Fibroblast of lung (primary cell): Measurements from ENCODE around the gene ANXA6. TPM values are rescaled to one million over a fixed set of nuclear protein-coding genes. Genes with fewer than 3 reads are reported as not detected.

Source experiments
- DNase-seq, 2 donors: peaks; one replicate each; pipeline versions ENCODE4 v3.0.0 to v3.0.0-alpha.2; 2010; ENCODE audit warnings: low read depth in 2 of 2
- H2AFZ ChIP-seq: 2 replicates; pipeline ENCODE4 v1.5.1; 2012; ENCODE audit warnings: low read length, control low read depth, inconsistent platforms
- H3K27ac ChIP-seq: 2 replicates; pipeline ENCODE4 v1.5.1; 2011; ENCODE audit warnings: low read length, control low read depth; ENCODE audit not compliant: insufficient read depth
- H3K27me3 ChIP-seq: 2 replicates; pipeline ENCODE4 v1.5.1; 2011; ENCODE audit warnings: mild to moderate bottlenecking, low read length; ENCODE audit not compliant: control insufficient read depth, insufficient read depth
- H3K36me3 ChIP-seq: 2 replicates; pipeline ENCODE4 v1.5.1; 2011; ENCODE audit warnings: low read length; ENCODE audit not compliant: control insufficient read depth, insufficient read depth
- H3K4me1 ChIP-seq: 2 replicates; pipeline ENCODE4 v1.5.1; 2011; ENCODE audit warnings: low read length; ENCODE audit not compliant: control insufficient read depth, insufficient read depth; ENCODE audit errors: extremely low read depth
- H3K4me2 ChIP-seq: 2 replicates; pipeline ENCODE4 v1.5.1; 2011; ENCODE audit warnings: low read length, control low read depth; ENCODE audit not compliant: insufficient read depth; ENCODE audit errors: extremely low read depth
- H3K4me3 ChIP-seq, 4 experiments: fragments of 200-600 bp in 1 of 4; sonication (generic) in 1 of 4; replicated peaks in 1 of 4; 2 replicates each; pipeline ENCODE4 v1.5.1; 2011 to 2016; ENCODE audit warnings: low read length in 4 of 4, low read depth in 3 of 4, mild to moderate bottlenecking in 3 of 4, control low read depth in 2 of 4, inconsistent platforms in 1 of 4, mixed read lengths in 1 of 4; ENCODE audit not compliant: insufficient read depth in 1 of 4; ENCODE audit errors: control extremely low read depth in 1 of 4
- H3K79me2 ChIP-seq: 2 replicates; pipeline ENCODE4 v1.5.1; 2012; ENCODE audit warnings: mild to moderate bottlenecking, low read length, inconsistent platforms; ENCODE audit not compliant: control insufficient read depth, insufficient read depth
- H3K9ac ChIP-seq: 2 replicates; pipeline ENCODE4 v1.5.1; 2011; ENCODE audit warnings: mild to moderate bottlenecking, low read length, control low read depth; ENCODE audit not compliant: insufficient read depth
- H3K9me3 ChIP-seq: 2 replicates; pipeline ENCODE4 v1.5.1; 2012; ENCODE audit warnings: low read depth, low read length; ENCODE audit not compliant: control insufficient read depth, insufficient read depth
- H4K20me1 ChIP-seq: 2 replicates; pipeline ENCODE4 v1.5.1; 2011; ENCODE audit warnings: low read length; ENCODE audit not compliant: control insufficient read depth, insufficient read depth; ENCODE audit errors: extremely low read depth
- EZH2 ChIP-seq: IDR thresholded peaks from 2 replicates; pipeline ENCODE4 v1.5.1; 2012; ENCODE audit warnings: low read length, control low read depth, mild to moderate bottlenecking; ENCODE audit errors: missing control alignments
- polyA plus RNA-seq, 2 donors: library from polyadenylated mRNA; depleted of rRNA in 1 of 2; stranded (reverse) in 1 of 2; unstranded in 1 of 2; fragments of >200 nt; gene quantifications; 2 replicates each; pipeline ENCODE4 v1.2.1, GENCODE V29; 2011 to 2012; ENCODE audit warnings: missing spikeins in 1 of 2
- total RNA-seq: library from RNA; depleted of rRNA; stranded (reverse); fragments of >200 nt; gene quantifications from 2 replicates; pipeline ENCODE4 v1.2.1, GENCODE V29; 2014
- TF ChIP-seq, protein P1 (sequence below), 2 donors: IDR thresholded peaks in 1 of 2; conservative IDR thresholded peaks in 1 of 2; 1 replicate in 1 of 2; 2 replicates in 1 of 2; pipeline ENCODE4 v1.5.1; 2011 to 2012; ENCODE audit warnings: low read length in 2 of 2, control low read depth in 1 of 2, inconsistent platforms in 1 of 2, low read depth in 1 of 2, mild to moderate bottlenecking in 1 of 2

ANXA6 gene
- total and polyA plus RNA-seq, 2 donors (not counting 1 experiment from before 2014, with no cell fraction given), result 591 to 615 TPM

- no peak overlapping the region for H3K4me3 ChIP-seq
- no peaks in the 10 kb centered on the region for H3K79me2 ChIP-seq
- no peak for TF ChIP-seq EZH2
- TF ChIP-seq, protein P1, sequence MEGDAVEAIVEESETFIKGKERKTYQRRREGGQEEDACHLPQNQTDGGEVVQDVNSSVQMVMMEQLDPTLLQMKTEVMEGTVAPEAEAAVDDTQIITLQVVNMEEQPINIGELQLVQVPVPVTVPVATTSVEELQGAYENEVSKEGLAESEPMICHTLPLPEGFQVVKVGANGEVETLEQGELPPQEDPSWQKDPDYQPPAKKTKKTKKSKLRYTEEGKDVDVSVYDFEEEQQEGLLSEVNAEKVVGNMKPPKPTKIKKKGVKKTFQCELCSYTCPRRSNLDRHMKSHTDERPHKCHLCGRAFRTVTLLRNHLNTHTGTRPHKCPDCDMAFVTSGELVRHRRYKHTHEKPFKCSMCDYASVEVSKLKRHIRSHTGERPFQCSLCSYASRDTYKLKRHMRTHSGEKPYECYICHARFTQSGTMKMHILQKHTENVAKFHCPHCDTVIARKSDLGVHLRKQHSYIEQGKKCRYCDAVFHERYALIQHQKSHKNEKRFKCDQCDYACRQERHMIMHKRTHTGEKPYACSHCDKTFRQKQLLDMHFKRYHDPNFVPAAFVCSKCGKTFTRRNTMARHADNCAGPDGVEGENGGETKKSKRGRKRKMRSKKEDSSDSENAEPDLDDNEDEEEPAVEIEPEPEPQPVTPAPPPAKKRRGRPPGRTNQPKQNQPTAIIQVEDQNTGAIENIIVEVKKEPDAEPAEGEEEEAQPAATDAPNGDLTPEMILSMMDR (conservative IDR thresholded peaks at IDR 0.05 in 1 of 2, IDR thresholded peaks at IDR 0.05 in 1 of 2; ENCODE audit: low read depth in 1 of 2, low read length in 2 of 2), result peak in 1 of 2 donors; percentile 31
- H4K20me1 ChIP-seq, result no peaks in the 10 kb centered on the region
- DNase-seq, result peak; percentile 93 to 96
- no peaks in the 10 kb centered on the region for H3K9me3 ChIP-seq
- no peak overlapping the region for H2AFZ ChIP-seq
- H3K27ac ChIP-seq, result peak overlapping the region; percentile 76
- H3K27me3 ChIP-seq, result no peaks in the 10 kb centered on the region
- H3K4me2 ChIP-seq, result peak overlapping the region; percentile 55
- H3K36me3 ChIP-seq, result no peaks in the 10 kb centered on the region
- H3K4me1 ChIP-seq, result peaks cover 32% of the 10 kb centered on the region
- no peak overlapping the region for H3K9ac ChIP-seq
These were observed 64.1 kb downstream of the ANXA6 start for GRCh38 chr5:151093476-151093889.

GRCh38 chr5:151092762-151093161, 64.8 kb downstream of the ANXA6 start:
- TF ChIP-seq, protein P1 (conservative IDR thresholded peaks at IDR 0.05 in 1 of 2, IDR thresholded peaks at IDR 0.05 in 1 of 2; ENCODE audit: low read depth in 1 of 2, low read length in 2 of 2), result no peak
- no peak for TF ChIP-seq EZH2
- Histone ChIP-seq H3K4me2 (peak overlapping the region; percentile 55), H3K27ac (peak overlapping the region; percentile 69), H3K9ac (no peak overlapping the region), H3K4me1 (peaks cover 32% of the 10 kb centered on the region), H4K20me1 (no peaks in the 10 kb centered on the region), H3K36me3 (no peaks in the 10 kb centered on the region), H3K4me3 (no peak overlapping the region), H2AFZ (no peak overlapping the region), H3K9me3 (no peaks in the 10 kb centered on the region), H3K79me2 (no peaks in the 10 kb centered on the region), H3K27me3 (no peaks in the 10 kb centered on the region)
- peak; percentile 72 to 86 for DNase-seq

GRCh38 chr5:151089726-151090125, 67.9 kb downstream of the ANXA6 start:
- no peak overlapping the region for H2AFZ ChIP-seq
- no peaks in the 10 kb centered on the region for H3K9me3 ChIP-seq
- no peak for DNase-seq
- no peak overlapping the region for H3K4me2 ChIP-seq
- no peaks in the 10 kb centered on the region for H3K79me2 ChIP-seq
- no peaks in the 10 kb centered on the region for H3K27me3 ChIP-seq
- no peak overlapping the region for H3K9ac ChIP-seq
- H3K36me3 ChIP-seq, result no peaks in the 10 kb centered on the region
- H3K27ac ChIP-seq, result no peak overlapping the region
- no peaks in the 10 kb centered on the region for H4K20me1 ChIP-seq
- H3K4me1 ChIP-seq, result peaks cover 23% of the 10 kb centered on the region
- H3K4me3 ChIP-seq, result no peak overlapping the region
- TF ChIP-seq, protein P1 (conservative IDR thresholded peaks at IDR 0.05 in 1 of 2, IDR thresholded peaks at IDR 0.05 in 1 of 2; ENCODE audit: low read depth in 1 of 2, low read length in 2 of 2), result no peak
- TF ChIP-seq EZH2, result no peak
